H1 (cell line): ENCODE results near the gene MIER3. TPM values are rescaled to one million over a fixed set of nuclear protein-coding genes. Genes with fewer than 3 reads are reported as not detected.

Source experiments
- polyA plus RNA-seq, 7 experiments: library from polyadenylated mRNA; depleted of rRNA in 3 of 7; stranded (reverse) in 5 of 7; unstranded in 2 of 7; fragments of >200 nt in 5 of 7; fragments of 200-250 nt in 2 of 7; gene quantifications; 1 replicate in 5 of 7; 2 replicates in 1 of 7; 4 replicates in 1 of 7; pipeline versions ENCODE4 v1.2.1 to v1.2.3, GENCODE V29; 2011 to 2013; ENCODE audit warnings: missing spikeins in 2 of 7, mixed read lengths in 2 of 7
- total RNA-seq: library from RNA; stranded (reverse); fragmentation: NEBNext Ultra II Directional; extraction: Animal tissue kit (Norgen Biotek cat#: 25700); gene quantifications from 2 replicates; pipeline ENCODE4 v1.2.1, GENCODE V29; 2021
- TF ChIP-seq, protein P1 (sequence below): fragments of 300-600 bp; sonication (generic); IDR thresholded peaks from 2 replicates; pipeline ENCODE4 v1.7.1; 2012; ENCODE audit warnings: low read length, moderate library complexity, mild to moderate bottlenecking, inconsistent platforms; ENCODE audit not compliant: insufficient replicate concordance

The MIER3 gene
- total and polyA plus RNA-seq, 2 of the 8 experiments (the other 6 are each of a cell fraction or from before 2014, with no cell fraction given), result 9.6 to 33.3 TPM

DNA sequence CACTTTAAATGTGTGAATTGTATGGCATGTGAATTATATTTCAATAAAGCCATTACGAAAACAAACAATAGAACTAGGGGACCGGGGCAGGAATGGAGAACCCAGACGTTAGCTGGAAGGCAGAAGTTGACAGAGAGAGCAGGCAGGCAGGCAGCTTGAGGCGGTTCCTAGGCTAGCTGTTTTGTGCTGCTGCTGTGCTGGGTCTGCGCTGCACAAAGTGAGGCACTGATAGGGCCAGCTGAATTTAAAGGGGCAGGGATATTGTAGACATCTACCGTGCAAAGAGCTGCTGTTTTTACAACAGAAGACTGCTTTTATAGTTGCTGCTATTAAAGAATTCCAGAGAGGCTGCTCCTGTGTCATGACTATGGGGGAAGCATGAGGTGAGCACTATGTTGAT, 21.6 kb upstream of the MIER3 start (continued):
- TF ChIP-seq, protein P1, sequence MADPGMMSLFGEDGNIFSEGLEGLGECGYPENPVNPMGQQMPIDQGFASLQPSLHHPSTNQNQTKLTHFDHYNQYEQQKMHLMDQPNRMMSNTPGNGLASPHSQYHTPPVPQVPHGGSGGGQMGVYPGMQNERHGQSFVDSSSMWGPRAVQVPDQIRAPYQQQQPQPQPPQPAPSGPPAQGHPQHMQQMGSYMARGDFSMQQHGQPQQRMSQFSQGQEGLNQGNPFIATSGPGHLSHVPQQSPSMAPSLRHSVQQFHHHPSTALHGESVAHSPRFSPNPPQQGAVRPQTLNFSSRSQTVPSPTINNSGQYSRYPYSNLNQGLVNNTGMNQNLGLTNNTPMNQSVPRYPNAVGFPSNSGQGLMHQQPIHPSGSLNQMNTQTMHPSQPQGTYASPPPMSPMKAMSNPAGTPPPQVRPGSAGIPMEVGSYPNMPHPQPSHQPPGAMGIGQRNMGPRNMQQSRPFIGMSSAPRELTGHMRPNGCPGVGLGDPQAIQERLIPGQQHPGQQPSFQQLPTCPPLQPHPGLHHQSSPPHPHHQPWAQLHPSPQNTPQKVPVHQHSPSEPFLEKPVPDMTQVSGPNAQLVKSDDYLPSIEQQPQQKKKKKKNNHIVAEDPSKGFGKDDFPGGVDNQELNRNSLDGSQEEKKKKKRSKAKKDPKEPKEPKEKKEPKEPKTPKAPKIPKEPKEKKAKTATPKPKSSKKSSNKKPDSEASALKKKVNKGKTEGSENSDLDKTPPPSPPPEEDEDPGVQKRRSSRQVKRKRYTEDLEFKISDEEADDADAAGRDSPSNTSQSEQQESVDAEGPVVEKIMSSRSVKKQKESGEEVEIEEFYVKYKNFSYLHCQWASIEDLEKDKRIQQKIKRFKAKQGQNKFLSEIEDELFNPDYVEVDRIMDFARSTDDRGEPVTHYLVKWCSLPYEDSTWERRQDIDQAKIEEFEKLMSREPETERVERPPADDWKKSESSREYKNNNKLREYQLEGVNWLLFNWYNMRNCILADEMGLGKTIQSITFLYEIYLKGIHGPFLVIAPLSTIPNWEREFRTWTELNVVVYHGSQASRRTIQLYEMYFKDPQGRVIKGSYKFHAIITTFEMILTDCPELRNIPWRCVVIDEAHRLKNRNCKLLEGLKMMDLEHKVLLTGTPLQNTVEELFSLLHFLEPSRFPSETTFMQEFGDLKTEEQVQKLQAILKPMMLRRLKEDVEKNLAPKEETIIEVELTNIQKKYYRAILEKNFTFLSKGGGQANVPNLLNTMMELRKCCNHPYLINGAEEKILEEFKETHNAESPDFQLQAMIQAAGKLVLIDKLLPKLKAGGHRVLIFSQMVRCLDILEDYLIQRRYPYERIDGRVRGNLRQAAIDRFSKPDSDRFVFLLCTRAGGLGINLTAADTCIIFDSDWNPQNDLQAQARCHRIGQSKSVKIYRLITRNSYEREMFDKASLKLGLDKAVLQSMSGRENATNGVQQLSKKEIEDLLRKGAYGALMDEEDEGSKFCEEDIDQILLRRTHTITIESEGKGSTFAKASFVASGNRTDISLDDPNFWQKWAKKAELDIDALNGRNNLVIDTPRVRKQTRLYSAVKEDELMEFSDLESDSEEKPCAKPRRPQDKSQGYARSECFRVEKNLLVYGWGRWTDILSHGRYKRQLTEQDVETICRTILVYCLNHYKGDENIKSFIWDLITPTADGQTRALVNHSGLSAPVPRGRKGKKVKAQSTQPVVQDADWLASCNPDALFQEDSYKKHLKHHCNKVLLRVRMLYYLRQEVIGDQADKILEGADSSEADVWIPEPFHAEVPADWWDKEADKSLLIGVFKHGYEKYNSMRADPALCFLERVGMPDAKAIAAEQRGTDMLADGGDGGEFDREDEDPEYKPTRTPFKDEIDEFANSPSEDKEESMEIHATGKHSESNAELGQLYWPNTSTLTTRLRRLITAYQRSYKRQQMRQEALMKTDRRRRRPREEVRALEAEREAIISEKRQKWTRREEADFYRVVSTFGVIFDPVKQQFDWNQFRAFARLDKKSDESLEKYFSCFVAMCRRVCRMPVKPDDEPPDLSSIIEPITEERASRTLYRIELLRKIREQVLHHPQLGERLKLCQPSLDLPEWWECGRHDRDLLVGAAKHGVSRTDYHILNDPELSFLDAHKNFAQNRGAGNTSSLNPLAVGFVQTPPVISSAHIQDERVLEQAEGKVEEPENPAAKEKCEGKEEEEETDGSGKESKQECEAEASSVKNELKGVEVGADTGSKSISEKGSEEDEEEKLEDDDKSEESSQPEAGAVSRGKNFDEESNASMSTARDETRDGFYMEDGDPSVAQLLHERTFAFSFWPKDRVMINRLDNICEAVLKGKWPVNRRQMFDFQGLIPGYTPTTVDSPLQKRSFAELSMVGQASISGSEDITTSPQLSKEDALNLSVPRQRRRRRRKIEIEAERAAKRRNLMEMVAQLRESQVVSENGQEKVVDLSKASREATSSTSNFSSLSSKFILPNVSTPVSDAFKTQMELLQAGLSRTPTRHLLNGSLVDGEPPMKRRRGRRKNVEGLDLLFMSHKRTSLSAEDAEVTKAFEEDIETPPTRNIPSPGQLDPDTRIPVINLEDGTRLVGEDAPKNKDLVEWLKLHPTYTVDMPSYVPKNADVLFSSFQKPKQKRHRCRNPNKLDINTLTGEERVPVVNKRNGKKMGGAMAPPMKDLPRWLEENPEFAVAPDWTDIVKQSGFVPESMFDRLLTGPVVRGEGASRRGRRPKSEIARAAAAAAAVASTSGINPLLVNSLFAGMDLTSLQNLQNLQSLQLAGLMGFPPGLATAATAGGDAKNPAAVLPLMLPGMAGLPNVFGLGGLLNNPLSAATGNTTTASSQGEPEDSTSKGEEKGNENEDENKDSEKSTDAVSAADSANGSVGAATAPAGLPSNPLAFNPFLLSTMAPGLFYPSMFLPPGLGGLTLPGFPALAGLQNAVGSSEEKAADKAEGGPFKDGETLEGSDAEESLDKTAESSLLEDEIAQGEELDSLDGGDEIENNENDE, result no peak
